ENCODE data around the gene IFNL2.
"Not testable (repeated sequence)": the region's sequence is repeated elsewhere in the genome, so short reads cannot be mapped to it uniquely, and the experiment has no call there.

IFNL2 gene

DNA sequence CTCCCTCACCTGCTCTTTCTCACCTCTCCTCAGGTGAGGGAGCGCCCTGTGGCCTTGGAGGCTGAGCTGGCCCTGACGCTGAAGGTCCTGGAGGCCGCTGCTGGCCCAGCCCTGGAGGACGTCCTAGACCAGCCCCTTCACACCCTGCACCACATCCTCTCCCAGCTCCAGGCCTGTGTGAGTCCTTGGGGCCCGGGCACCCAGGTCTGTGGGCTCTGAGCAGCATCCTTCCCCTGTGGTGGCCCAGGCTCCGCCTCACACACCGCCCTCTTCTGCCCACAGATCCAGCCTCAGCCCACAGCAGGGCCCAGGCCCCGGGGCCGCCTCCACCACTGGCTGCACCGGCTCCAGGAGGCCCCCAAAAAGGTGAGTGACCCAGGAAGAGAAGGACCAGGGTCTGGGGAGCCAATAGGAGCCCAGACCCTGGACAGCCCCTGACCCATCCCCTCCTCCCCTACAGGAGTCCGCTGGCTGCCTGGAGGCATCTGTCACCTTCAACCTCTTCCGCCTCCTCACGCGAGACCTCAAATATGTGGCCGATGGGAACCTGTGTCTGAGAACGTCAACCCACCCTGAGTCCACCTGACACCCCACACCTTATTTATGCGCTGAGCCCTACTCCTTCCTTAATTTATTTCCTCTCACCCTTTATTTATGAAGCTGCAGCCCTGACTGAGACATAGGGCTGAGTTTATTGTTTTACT lies 29.9 kb downstream of the IFNL2 start:
- peak; percentile 64 for DNase-seq (ENCODE audit: low spot score)

DNA sequence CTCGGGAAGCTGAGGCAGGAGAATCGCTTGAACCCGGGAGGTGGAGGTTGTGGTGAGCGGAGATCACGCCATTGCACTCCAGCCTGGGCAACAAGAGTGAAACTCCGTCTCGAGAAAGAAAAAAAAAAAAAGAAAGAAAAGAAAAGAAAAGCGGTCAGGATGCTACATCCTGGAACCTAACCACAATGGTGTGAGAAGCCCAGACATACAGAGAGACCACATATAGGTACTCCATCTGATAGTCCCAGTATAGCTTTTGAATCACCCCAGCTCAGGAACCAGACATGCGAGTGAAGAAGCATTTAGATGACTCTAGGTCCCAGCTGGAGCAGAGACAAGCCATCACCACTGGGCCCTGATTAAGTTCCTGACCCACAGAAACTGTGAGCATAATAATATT lies 31.2 kb downstream of the IFNL2 start:
- DNase-seq (ENCODE audit: low spot score) = peak; percentile 24

DNA sequence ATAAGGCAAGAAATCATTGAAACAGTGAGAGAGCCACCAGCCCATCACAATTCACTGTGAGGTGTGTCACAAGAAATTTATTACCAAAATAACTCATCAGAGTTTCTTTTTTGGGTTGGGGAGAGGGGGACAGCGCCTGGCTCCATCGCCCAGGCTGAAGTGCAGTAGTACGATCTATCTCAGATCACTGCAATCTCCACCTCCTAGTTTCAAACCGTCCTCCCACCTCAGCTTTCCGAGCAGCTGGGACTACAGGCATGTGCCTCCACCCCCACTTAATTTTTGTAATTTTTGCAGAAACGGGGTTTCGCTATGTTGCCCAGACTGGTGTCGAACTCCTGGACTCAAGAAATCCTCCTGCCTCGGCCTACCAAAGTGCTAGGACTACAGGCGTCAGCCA lies 31.6 kb downstream of the IFNL2 start:
- DNase-seq (ENCODE audit: low spot score) = no peak

DNA sequence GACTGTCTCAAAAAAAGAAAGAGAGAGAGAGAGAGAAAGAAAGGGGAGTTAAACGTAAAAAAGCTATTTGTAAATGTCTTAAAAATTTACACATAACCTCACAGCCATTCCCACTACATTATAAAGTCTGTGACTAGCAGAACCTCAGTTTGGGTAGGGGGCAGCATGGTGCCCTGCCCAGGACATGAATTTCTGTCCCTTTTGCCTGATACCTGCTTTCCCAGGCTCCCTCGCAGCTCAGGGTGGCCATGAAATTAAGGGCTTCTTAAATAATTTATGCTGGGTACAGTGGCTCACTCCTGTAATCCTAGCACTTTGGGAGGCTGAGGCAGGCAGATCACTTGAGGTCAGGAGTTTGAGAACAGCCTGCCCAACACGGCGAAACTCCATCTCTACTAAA lies 32.8 kb downstream of the IFNL2 start:
- DNase-seq (ENCODE audit: low spot score) = no peak

DNA sequence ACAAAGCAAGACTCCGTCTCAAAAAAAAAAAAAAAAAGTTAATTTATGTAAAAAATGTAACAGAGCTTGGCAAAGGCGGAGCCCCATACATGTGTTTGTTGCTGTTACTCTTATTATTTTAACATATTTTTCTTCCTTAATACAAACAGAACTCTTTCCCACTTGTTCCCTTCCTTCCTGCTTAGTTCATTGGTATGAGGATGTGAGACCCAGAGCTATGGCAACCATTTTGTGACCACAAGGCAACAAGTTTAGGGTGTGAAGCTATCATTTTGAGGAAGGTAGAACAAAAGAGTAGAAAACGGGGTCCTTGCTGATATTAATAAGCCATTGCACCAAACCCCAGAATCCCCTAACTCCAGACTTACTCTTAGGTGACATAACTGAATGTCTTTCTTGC lies 33.4 kb downstream of the IFNL2 start:
- DNase-seq (ENCODE audit: low spot score) = no peak

DNA sequence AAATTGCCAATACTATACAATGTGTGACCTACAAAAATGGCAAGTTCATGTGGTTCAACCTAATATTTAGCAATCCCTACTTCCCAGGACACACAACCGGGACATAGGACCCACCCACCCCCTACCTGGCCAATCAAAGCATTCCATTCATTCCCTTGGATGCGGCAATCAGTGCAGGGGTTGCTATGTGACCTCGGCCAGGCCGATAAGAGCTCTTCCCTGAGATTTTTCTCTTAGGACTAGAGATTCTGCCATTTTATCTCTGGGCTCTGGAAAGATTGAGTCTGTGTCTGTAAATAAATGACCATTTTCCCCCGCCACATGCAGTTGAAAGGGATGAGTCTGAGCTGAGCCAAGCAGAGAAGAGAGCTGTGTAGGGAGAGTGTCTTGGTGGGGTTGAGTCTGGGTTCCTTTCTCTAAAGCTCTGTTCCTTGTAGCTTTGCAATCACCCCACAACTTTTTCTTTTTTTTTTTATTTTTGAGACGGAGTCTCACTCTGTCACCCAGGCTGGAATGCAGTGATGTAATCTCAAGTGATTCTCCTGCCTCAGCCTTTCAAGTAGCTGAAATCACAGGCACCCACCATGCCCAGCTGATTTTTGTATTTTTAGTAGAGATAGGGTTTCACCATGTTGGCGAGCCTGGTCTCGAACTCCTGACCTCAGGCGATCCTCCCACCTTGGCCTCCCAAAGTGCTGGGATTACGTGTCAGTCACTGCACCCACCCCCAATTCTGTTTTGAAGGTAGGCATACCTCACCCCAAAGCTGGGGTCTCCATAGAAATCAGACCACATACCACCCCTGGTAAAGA lies 35.4 kb downstream of the IFNL2 start:
- no peak for DNase-seq (ENCODE audit: low spot score)

DNA sequence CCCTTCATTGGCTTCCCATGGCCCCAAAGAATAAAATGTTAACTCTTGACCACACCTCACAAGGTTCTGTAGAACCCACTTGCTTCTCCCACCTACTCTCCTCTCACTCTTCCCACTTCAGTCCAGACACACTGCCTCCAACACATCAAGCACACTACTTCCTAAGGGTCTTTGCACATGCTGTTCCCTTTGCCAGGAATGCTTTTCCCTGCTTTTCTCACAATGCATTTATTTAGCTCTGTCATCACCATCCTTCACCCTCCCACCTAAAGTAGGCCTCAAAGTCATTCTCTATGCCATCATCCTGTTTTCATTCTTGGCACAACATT lies 36.0 kb downstream of the IFNL2 start:
- no peak for DNase-seq (ENCODE audit: low spot score)

DNA sequence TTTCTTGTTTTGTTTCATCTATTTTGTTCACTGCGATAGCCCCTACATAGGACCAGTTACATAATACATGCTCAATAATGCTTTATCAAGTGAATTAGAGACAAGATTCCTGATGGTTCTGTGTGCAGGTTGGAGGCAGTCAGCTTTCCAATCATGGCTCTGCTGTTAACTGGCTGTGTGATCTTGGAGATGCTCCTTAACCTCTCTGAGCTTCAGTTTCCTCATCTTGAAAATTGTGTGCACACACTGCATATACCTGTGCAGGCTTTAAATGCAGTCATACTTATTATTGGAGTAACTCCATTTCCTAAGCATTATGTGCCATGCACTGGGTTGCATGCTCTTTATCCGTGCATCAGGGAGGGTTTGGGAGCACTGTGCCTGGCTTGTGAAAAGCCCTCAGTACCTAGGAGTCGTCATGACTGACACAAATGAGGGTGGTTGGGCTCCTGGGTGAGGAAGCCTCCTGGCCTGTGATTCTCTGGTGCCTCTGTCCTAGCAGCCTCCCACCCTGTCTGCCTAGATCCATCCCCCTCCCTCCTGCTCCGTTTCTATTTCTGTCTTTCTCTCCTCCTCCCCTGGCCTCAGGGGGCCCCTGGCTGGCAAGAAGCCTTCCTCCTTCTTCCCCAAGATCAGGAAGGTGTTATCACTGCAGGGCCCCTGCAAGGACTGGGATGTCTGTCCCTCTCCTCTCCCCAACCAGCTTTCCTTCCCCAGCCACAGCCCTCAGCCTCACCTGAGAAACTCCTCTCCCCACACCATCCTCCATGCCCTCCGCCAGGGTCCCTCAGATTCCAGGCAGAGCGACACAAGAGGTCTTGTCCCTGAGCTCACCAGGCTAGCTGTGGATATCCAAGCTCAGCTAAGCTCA lies 36.7 kb downstream of the IFNL2 start:
- no peak for DNase-seq (ENCODE audit: low spot score)

DNA sequence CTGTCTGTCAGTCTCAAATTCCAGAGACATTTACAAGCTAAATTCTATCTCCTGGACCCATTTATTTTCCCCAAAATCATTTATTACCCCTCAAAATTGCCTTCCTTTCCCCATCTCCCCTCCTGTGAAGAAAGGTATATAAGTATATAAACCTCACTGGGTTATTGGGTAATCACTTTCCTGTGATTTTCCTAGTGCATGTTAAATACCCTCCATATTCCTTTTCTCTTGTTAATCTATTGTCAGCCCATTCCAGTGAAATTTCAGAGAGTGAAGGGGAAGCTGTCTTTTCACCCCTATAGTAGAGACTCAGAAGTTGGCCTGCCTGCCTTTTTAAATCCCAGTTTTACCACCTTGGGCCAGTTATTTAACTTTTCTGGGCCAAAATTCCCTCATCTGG lies 37.9 kb downstream of the IFNL2 start:
- DNase-seq (ENCODE audit: low spot score) = no peak

DNA sequence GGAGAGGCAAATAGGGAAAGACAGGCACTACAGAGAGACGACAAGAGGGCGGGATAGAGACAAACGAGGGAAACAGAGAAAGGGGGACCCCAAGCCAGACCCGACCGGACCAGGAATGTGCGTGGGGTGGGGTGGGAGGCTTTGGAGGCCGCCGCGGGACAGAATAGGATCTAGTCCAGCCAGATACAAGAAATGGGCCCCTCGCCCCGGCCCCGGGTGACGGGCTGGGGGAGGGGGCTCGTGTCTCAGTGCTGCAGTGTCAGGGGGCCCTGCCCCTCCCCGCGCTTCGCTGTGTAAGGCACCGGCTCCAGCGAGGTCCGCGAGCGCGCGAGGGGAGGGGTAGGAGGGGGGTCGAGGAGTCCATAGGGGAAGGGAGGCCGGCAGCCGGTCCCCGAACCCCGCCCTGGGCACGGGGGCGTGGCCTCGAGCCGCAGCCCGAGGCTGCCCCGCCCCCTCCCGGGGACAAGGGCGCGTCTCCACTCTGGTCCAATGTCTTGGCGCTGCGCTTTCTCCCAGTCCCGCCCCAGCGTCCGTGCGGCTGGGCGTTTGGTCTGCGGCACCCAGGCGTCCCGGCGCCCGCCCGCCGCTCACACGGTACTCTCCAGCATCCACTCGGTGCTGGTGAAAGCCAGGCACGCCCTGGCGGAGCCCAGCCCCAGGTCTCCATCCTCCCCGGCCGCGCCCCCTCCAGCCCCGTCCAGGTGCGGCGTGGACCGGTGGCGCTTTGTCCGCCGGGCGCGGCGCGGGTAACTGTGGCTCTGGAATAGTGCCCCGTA lies 39.0 kb downstream of the IFNL2 start:
- DNase-seq (ENCODE audit: low spot score) = no peak

DNA sequence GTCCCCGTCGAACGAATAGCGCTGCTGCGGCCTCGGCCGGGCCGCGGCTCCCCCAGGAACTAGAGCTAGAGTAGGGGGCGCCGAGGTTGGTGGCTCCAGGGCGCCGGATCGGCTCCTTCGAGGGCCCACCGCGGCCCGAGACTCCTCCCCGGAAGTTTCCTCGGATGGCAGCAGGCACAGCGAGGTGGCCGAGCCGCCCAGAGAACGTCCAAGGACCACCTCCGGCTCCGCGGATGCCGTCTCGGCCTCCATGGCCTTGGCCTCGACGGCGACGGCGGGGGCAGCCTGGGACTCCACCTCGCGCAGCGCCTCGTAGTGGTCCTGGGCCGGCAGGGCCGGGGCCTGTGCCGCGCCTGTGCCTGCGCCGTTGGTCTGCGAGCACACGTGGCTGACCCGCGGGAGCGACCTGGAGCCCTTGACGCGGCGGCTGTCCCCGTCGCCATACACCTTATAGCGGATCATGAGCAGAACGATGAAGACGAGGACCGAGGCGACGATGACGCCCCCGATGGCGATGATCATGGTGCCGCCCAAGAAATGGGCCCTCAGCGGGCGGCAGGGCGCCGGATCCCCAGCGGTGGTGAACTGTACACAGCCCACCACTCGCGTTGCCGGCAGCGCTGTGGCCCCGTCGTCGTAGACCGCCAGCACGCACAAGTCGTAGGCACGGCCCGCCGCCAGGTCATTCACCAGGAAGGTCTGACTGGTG lies 39.8 kb downstream of the IFNL2 start:
- DNase-seq (ENCODE audit: low spot score) = no peak

DNA sequence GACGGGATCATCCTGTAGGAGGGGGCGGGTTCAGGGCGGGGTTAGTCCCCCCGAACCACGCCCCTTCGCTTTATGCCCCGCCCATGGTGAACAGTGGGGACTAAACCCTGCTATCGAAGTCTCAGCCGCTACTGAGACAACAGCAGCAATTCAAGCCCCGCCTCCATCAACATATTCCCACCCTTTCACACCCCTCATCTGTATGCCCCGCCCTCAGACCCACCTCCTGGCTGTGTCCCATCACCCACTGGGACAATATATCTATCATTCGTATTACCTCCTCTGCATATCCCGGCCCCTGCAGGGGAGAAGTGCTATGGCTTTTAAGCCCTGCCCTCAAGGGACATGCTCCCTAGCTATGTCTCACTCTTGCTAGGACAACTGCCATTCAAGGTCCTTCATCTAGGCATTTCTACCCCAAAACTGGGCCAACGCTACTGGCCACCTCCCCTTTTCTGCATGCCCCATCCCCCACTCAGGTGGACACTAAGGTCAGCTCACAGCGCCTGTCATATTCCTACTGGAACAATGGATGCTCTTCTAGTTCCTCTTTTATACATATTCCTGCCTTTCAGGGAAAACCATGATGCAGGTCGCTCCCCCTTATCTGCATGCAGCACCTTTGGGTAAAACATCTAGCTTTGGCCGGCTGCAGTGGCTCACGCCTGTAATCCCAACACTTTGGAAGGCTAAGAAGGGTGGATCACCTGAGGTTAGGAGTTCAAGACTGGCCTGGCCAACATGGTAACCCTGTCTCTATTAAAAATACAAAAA lies 40.5 kb downstream of the IFNL2 start:
- no peak for DNase-seq (ENCODE audit: low spot score)

DNA sequence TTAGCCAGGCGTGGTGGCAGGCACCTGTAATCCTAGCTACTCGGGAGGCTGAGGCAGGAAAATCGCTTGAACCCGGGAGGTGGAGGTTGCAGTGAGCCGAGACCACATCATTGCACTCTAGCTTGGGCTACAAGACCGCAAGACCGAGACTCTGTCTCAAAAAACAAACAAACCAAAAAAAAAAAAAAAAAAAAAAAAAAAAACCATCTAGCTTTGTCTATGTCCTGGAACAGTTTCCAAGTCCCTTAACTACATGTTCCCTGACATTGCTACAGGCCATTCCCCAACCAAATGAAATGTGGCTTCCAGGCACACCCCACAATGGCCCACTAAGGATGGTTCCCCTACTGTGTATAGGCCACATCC lies 41.1 kb downstream of the IFNL2 start:
- DNase-seq (ENCODE audit: low spot score) = not testable (repeated sequence)

DNA sequence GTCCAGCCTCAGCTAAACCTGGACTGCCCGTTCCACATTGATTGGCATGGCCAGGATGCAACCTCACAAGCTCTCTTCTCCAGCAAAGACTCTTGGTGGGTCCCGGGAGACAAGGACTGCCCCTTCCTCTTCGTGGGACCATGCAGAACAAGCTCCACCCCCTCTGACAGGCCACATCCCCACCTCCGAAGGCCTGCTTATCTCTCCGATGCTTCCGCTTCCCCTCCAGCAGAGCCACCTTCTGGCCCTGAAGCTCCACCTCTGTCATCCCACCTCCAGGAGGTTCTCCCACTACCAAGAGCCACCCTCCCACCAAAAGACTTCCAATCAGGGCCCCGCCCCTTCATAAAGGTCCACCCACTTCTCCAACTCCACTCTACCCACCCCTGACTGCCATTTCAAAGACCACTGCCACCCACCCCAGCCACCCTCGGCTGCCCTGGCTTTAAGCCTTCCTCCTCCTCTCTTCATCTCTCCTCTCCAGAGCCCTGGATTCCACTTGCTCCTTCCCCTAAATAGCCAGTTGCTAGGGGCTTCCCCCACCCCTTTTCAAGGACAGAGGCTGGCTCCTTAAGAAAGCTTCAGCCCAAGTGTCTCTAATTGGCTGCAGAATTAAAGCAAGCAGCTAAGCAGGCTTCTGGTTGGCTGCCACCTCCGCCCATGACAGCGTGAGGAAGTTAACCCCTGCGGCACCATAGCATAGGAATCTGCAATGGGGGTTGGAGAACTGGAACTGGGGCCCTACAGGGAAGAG lies 42.5 kb downstream of the IFNL2 start:
- no peak for DNase-seq (ENCODE audit: low spot score)

DNA sequence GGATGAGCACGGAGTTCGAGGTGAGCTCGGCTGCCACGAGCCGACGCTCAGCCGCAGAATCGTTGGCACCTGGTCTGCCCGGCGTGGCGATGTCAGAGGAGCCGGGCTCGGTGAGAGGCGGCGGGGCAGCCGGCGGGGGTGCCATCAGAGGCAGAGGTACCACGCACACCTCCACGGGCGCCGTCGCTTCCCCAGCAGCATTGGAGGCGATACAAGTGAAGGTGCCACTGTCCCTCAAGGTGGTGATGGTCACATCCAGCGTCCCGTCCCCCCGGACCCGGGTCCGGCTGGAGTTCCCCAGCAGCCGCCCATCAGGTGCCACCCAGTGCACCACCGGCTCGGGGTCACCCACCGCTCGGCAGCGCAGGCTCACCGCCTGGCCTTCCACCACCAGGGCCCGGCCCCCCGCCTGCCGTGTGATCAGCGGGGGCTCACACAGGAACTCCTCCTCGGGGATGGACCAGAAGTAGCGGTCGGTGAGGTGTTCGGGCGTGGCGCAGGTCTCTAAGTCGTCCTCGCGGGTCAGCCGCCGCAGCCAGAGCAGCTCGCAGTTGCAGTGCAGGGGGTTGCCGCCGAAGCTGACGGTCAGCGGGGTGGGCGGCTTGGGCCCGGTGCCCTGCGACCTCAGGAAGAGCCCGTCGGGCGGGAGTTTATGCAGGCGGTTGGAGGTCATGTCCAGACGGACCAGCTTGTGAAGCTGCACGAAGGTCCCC lies 46.0 kb downstream of the IFNL2 start:
- DNase-seq (ENCODE audit: low spot score) = no peak

DNA sequence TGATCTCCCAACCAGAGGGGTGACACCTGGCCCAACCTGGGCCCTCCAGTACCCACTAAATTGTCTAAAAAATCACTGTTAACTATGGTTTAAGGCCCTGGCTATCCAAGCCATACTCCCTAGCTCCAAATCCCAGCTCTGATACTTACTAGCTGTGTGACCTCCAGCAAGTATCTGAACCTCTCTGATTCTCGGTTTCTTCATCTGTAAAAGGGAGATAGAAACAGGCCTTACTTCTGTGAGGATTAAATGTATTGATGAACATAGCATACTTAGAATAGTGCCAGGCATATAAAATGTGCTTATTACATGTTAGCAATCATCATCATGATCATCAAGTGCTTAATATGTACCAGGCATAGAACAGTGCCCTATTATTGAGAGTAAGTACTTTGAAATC lies 47.7 kb downstream of the IFNL2 start:
- no peak for DNase-seq (ENCODE audit: low spot score)

DNA sequence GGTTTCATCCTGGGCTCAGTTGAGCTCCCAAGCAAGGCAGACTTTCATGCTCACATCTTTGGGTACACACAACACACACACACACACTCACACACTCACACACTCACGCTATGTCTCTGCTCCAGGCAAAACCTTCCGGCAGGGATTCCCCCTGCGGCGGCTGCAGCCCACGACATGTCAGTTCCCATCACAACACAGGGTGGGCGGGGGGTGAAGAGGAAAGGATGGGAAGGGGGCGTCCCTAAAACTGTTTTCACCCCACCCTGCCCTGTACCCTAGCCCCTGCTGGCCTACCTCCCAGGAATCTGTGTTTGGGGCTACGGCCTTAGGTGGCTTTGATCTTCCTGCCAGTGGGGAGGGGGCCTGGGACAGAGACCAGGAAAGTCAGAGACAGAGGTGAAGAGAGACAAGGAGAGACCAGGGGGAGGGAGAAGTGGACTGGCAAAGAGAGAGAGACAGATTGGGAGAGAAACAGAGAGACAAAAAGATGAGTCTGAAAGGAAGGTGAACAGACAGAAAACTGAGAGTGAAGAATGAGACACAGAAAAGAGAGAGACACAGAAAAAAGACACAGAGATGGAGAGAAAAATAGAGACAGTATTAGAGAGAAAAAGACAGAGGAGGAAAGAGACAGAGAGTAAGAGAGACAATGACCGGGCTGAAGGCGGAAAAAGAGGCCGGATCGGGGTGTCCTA lies 48.6 kb downstream of the IFNL2 start:
- no peak for DNase-seq (ENCODE audit: low spot score)

DNA sequence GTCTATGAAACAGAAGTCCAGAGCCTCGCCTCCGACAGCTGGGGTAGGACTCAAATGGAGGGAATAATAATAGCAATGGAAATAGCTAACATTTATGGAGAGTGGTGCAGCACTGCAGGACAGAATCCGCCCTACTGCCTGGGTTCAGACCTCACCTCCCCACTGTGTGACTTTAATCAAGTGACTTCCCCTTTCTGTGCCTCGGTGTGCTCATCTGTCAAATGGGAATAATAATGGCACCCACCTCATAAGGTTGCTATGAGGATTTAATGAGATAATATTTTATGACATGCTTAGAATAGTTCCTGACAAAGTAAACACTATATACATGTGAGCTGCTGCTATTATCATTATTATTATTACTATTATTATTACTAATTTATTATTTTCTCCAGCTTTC lies 49.3 kb downstream of the IFNL2 start:
- DNase-seq (ENCODE audit: low spot score) = no peak

DNA sequence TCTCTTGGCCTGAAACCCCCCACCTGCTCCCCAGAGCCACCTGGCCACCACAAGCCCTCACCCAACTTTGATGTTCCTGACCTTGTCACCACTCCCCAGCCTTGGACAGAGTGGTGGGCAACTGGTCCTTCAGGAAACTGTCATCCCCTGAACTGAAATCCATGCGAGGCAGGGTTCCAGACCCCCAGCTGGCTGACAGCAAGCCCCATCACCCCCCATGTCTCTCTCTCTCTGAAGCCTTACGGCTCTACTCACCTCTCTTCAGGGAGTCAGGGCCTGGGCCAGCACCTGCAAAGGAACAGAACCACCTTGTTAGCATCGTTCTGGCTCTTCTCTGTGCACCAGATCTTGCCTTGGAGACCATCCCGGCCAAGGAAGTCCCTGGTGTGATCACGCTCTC lies 49.9 kb downstream of the IFNL2 start:
- no peak for DNase-seq (ENCODE audit: low spot score)

Measured in CD4-positive, alpha-beta T cell treated with Interleukin-6 at 100 ng/mL for 8 hours (primary cell).